HepG2 (cell line): ENCODE measurements around the gene PLXNC1. TPM values are rescaled to one million over a fixed set of nuclear protein-coding genes. Genes with fewer than 3 reads are reported as not detected.

Experiments used
- BRD4 ChIP-seq: sonication (generic); formaldehyde crosslinking; IDR thresholded peaks from 2 replicates; pipeline ENCODE4 v1.4.0; 2020; ENCODE audit warnings: missing genetic modification reagents
- HMG20A ChIP-seq: IDR thresholded peaks from 2 replicates; pipeline ENCODE4 v1.6.1; 2016; ENCODE audit warnings: borderline replicate concordance
- HNF1A ChIP-seq, 2 experiments: sonication (generic) in 1 of 2; formaldehyde crosslinking in 1 of 2; IDR thresholded peaks; 2 replicates each; pipeline versions ENCODE4 v1.4.0 to v1.6.1; 2016 to 2020; ENCODE audit warnings: borderline replicate concordance in 1 of 2, low read depth in 1 of 2, mild to moderate bottlenecking in 1 of 2, missing genetic modification reagents in 1 of 2
- HOXA3 ChIP-seq: sonication (generic); formaldehyde crosslinking; IDR thresholded peaks from 2 replicates; pipeline ENCODE4 v1.5.0; 2020; ENCODE audit warnings: missing genetic modification reagents
- KLF9 ChIP-seq: IDR thresholded peaks from 2 replicates; pipeline ENCODE4 v1.6.1; 2016; ENCODE audit warnings: low read depth
- SOX5 ChIP-seq: IDR thresholded peaks from 2 replicates; pipeline ENCODE4 v1.6.1; 2016; ENCODE audit warnings: borderline replicate concordance
- SUZ12 ChIP-seq: fragments of 150-350 bp; IDR thresholded peaks from 2 replicates; pipeline ENCODE4 v1.6.1; 2014; ENCODE audit warnings: low read depth, low read length
- TEAD3 ChIP-seq: optimal IDR thresholded peaks from 2 replicates; pipeline ENCODE3; 2016; ENCODE audit warnings: borderline replicate concordance
- THAP11 ChIP-seq: IDR thresholded peaks from 2 replicates; pipeline ENCODE4 v1.6.1; 2016; ENCODE audit warnings: missing biosample characterization, missing genetic modification reagents
- ZBTB1 ChIP-seq: sonication (generic); formaldehyde crosslinking; IDR thresholded peaks from 2 replicates; pipeline ENCODE4 v1.4.0; 2020; ENCODE audit warnings: missing genetic modification reagents, borderline replicate concordance
- ZGPAT ChIP-seq: IDR thresholded peaks from 2 replicates; pipeline ENCODE4 v1.6.1; 2016; ENCODE audit warnings: mild to moderate bottlenecking
- ZNF318 ChIP-seq: sonication (generic); formaldehyde crosslinking; IDR thresholded peaks from 2 replicates; pipeline ENCODE4 v1.4.0; 2020; ENCODE audit warnings: mild to moderate bottlenecking, missing genetic modification reagents
- ZNF350 ChIP-seq: sonication (generic); formaldehyde crosslinking; IDR thresholded peaks from 2 replicates; pipeline ENCODE4 v1.4.0; 2020; ENCODE audit warnings: mild to moderate bottlenecking, low read depth, missing genetic modification reagents, borderline replicate concordance
- ZNF644 ChIP-seq: IDR thresholded peaks from 2 replicates; pipeline ENCODE4 v1.6.1; 2016; ENCODE audit warnings: low read depth
- polyA plus RNA-seq, 8 experiments: library from polyadenylated mRNA; depleted of rRNA in 3 of 8; stranded (reverse) in 7 of 8; unstranded in 1 of 8; fragments of >200 nt; fragmentation: Illumina TruSeq in 4 of 8; extraction: Trizol in 4 of 8; gene quantifications; 2 replicates each; pipeline versions ENCODE4 v1.2.1 to v1.2.3, GENCODE V29; 2011 to 2016; ENCODE audit warnings: low read depth in 4 of 8, missing spikeins in 1 of 8, mixed read lengths in 1 of 8; ENCODE audit not compliant: insufficient read depth in 1 of 8
- total RNA-seq, 5 experiments: library from RNA; depleted of rRNA; stranded (reverse); fragments of >200 nt; fragmentation: Illumina TruSeq; extraction: Trizol; gene quantifications; 2 replicates each; pipeline ENCODE4 v1.2.3, GENCODE V29; 2016; ENCODE audit warnings: low read depth in 1 of 5
- TF ChIP-seq, protein P1 (sequence below): sonication (generic); formaldehyde crosslinking; IDR thresholded peaks from 2 replicates; pipeline ENCODE4 v1.9.0; 2021; ENCODE audit warnings: missing genetic modification reagents, mild to moderate bottlenecking, borderline replicate concordance

PLXNC1 gene
- total and polyA plus RNA-seq, 2 of the 13 experiments (the other 11 are each of a cell fraction or from before 2014, with no cell fraction given), result 6.6 to 11.2 TPM

DNA sequence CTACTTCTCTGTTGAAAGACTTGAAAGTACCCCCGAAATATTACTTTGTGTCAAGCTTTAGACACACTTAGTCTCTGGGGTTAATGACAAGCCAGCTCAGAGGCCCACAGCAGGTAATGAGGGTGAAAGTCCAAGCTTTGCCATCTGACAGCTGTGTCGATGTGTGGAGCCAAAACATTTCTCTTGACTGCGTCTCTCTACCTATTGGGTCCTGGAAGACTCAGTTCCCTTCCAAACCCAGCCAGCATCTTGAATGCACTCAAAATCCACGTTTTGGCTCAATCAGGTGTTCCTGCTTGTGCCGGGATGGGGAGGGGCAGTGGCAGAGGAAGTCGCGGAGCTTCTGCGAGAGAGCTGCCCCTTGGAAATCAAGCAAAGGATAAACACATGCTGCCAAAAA lies 3.2 kb downstream of the PLXNC1 start (continued):
- TF ChIP-seq ZNF318 (CRISPR knock-in tag) (no peak), KLF9 (no peak), HMG20A (0 out of 2 replicates have a peak, but pooled peaks have one; percentile 31), BRD4 (no peak), ZGPAT (CRISPR knock-in tag) (peak; percentile 41; the same call in 1 of the 2 replicates), ZNF644 (CRISPR knock-in tag) (peak; percentile 71), ZNF350 (CRISPR knock-in tag) (no peak), ZBTB1 (CRISPR knock-in tag) (no peak), HOXA3 (CRISPR knock-in tag) (peak; percentile 64; the same call in 1 of the 2 replicates), SOX5 (CRISPR knock-in tag) (peak; percentile 59; the same call in 1 of the 2 replicates), HNF1A (IDR thresholded peaks at IDR 0.05; ENCODE audit: low read depth) (peak; percentile 82), HNF1A (CRISPR knock-in tag; IDR thresholded peaks at IDR 0.05; ENCODE audit: borderline replicate concordance) (peak; percentile 83), SUZ12 (no peak), THAP11 (CRISPR knock-in tag) (0 out of 2 replicates have a peak, but pooled peaks have one; percentile 30), TEAD3 (peak; percentile 47)
- TF ChIP-seq, protein P1, sequence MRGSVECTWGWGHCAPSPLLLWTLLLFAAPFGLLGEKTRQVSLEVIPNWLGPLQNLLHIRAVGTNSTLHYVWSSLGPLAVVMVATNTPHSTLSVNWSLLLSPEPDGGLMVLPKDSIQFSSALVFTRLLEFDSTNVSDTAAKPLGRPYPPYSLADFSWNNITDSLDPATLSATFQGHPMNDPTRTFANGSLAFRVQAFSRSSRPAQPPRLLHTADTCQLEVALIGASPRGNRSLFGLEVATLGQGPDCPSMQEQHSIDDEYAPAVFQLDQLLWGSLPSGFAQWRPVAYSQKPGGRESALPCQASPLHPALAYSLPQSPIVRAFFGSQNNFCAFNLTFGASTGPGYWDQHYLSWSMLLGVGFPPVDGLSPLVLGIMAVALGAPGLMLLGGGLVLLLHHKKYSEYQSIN, result no peak
